Stimulated activated CD4-positive, alpha-beta T cell treated with anti-CD3 and anti-CD28 coated beads, Interleukin-12 subunit alpha, Interleukin-12 subunit beta, amount 100 ng/mL, for 4 hours (primary cell): ENCODE measurements around the gene TMEM208.

Experiments used
- DNase-seq: peaks from one replicate; pipeline ENCODE4 v3.0.0-alpha.2; 2020

The TMEM208 gene

DNA sequence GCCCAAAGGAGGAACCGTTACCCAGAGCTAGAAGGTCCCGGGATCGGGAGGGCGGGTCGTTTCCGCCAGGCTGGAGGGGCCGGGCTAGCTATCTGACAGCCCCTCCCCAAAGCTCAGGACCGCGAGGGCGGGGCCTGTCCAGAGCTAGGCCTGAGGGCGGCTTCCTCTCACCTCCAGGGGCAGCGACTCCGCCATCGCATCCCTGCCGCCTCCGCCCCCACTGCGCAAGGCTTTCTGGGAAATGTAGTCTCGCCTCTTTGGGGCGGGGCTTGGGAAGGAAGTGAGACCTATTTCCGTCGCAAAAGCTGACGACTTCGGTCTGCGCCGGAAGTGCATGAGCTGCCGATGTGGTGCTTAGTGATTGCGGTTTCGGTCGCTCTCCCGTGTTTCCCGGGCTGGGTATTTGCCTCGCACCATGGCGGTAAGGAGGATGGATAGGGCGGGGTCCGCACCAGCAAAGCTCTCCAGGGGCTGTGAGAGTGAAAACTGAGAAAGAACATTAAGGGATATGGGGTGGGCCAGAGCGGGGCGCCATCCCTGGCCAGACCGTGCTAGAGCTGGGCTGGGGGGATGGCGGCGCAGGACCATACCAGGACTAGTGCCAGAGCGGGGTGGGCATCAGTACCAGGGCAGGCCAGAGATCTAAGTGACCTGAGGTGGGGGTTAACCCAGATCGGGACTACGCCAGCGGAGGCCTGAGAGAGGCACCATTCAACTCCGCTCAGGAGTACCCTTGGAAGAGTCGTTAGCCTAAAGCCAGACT, at the start of gene TMEM208:
TSS of gene TMEM208 (plus strand) at position 327 of the 763 bp plus-strand sequence. CDS start at position 416, 89 bp downstream.
- DNase-seq = peak; percentile 97

DNA sequence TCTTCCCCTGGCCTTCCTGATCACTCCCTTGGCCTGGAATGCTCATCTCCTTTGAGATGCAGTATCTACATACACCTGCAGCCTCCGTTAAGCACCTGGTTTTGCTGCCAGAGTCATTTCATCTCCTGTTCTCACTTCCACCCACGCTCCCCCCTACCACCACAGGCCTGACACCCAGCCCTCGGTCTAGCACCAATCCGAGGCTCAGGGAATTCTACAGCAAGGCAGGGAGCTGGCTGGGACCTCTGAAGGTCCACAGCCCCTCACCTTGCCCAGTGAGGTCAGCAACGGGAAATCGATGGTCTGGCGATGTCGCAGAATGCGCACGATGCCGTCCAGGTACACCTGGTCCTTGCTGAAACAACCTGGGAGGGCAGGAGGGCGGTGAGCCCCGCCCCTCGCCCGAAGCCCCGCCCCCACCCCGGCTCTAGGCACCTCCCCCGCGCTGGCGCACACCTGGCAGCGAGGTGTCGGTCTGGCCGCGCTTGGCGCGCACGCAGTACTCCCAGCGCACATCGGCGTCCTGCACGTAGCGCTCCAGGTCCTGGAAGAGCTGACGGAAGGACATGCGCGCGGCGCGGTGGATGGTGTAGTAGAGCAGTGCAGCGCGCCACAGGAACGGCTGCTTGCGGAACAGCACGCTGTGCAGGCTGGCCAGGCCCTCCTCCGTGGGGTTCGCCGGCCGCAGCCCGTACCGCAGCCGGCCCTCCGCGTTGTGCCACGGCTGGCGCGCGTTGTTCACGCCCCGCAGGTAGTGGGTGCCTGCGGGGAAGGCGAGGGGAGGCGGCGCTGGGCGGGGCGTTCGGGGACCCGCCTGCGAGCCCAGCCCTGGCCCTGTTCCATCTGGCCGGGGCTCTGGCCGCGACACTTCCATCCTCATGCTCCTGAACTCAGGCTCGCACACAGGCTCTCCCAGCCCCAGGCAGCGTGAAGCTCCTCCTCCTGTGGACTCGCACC, 48.9 kb upstream of the TMEM208 start:
- no peak for DNase-seq

DNA sequence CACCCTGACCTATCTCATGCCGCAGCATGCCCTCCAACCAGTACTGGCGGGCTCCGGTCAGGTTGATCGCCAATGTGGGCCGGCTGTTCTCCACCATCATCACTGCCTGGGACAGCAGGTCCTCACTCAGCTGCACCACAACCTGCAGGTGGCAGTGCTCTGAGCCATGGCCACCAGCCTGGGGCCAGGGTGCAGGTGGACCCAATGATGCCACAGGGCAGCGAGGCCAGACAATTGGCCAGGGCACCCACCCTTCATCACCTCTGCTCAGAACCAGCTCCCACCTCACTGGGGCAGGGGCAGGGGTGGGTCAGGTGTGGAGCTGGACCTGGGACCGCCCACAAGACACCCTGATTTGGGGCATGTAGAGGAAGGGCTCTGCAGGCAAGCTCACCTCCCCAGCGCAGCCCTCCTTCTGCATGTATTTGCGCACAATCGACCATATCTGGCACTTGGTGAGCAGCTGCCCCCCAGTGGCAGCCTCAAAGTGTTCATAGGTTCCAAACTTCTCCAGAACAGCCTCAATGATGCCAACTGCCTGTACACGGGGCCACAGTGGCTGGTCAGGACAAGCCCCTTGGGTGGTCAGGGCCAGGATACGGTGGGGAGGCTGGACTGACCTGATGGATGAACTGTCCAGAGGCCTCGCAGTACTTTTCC, 47.4 kb upstream of the TMEM208 start:
- DNase-seq = no peak

DNA sequence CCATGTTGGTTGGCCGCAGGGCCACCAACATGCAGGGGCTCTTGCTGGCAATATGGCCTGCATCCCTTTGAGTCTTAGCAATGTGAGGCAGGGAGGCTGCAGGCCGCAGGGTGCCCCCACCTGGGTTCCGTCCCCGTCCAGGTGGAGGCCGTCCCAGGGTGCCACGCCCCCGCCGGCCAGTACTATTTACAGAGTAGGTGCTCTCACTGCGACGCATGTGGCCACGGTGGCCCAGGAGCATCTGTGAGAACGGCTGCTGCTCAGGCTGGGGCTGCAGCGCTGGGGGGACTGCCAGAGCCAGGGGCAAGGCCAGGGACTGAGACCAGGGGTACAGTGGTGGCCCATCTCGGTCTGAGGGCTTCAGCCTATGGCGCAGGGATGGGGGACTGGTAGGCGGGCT, 46.8 kb upstream of the TMEM208 start:
- DNase-seq = no peak

DNA sequence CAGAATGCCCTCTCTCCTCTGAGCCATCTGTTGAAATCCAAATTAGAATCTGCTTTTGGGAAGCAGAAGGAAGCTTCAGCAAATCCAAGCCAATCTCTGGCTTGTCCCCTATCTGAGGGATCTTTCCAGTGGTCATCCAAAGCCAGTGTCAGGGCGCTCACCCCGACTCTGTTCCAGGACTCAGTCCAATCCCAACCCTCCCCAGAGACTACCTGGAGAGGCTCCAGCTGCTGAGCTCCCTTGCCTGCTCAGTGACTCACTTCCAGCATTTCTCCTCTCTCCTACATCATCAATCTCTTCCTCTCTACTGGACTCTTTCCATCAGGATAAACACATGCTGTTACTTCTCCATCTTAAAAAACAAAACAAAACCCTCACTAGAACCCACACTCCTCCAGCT, 45.6 kb upstream of the TMEM208 start:
- no peak for DNase-seq

DNA sequence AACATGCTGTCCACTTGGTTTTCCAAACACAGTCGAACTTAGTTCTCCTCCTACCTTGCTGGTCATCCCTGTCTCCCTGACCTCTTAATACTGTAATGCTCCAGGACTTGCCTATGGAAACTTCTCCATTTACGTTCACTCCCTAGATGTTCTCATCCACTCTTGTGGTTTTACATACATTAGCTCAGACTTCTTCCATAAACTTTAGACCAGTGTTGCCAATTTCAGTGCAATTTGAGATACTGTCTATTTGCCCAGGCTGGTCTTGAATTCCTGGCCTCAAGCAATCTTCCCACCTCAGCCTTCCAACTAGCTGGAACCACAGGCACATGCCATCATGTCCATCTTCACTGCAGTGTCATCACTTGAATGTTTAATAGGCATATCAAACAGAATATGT, 44.6 kb upstream of the TMEM208 start:
- no peak for DNase-seq

DNA sequence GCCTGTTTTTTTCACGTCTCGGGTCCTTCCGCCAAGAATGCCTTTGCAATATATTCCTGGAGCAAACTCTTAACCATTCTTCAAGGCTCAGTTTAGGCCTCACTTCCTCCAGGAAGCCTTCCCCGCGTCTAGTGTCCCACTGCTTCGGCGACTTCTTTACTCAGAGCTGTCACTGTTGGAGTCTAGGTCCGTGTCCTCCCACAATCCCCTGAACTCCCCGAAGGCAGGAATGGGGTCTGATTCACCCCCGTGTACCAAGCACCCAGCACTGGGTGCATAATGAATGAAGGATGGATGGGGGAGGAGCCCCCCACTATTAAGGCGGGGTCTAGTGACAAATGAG, 43.7 kb upstream of the TMEM208 start:
- DNase-seq = no peak

DNA sequence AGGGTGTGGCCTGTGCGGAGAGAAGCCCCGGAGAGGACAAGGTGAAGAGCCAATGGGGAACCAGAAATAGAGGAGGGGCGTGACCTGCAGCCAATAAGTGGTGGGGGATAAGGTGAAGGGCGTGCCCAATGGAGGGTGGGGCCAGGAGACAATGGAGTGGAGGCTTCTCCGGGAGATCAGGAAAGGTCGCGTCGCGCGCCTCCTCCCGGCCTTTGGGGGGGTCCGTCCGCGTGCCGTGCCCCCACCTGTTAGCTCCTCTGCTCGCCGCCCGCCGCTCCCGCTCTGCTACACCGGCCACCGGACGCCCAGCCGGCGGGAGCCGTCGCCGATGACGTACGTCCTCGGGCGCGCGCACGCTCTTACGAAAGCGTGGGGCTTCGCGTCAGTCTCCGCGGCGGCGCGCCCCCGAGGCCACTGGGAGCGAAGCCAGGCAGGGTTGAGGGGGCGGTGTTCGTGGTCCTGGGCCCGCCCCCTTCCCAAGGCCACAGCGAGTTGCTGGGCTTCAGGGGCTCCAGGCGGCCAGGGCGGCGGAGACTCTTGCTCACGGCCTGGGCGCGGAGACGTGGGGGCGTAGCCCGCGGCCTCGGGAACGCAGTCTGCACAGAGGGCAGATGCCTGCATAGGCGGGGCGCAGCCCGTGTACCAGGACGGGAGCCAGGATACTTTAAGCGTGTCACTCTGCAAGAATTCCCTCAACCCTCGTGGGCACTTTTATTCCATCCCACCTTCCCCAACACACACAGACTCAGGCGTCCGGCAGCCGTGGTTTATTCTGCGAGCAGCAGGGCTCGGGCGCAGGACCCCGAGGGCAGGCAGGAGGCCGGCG, 43.1 kb upstream of the TMEM208 start, which contains the start of gene MATCAP1:
TSS of gene MATCAP1 (minus strand) at position 337 of the 826 bp plus-strand sequence. CDS start 3,353 bp downstream, outside the sequence.
- DNase-seq = peak; percentile 87

DNA sequence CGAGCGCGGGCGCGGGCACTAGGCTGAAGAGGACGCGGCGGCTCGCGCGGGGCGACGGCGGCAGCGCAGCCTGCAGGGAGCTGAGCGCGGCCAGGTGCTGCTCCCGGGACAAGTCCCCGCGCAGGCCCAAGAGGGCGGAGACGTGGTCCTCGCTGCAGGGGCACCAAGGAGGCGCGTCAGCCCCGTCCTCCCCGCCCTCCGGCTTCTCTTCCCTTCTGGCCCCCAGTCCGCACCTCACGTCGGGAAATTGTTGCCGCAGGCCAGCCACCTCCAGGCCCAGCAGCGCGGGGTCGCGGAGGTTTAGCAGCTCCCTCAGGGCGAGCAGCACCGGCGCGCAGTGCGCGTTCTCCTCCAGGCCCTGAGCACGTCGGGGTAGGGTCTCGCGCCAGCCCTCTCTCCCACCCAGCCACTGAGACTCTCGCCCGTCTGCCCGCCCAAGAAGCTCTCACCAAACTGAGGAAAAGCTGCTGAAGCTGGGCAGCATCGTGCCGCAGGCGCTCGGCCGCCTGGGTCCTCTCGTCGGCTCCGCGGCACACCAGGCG, 42.4 kb upstream of the TMEM208 start:
- DNase-seq = no peak

DNA sequence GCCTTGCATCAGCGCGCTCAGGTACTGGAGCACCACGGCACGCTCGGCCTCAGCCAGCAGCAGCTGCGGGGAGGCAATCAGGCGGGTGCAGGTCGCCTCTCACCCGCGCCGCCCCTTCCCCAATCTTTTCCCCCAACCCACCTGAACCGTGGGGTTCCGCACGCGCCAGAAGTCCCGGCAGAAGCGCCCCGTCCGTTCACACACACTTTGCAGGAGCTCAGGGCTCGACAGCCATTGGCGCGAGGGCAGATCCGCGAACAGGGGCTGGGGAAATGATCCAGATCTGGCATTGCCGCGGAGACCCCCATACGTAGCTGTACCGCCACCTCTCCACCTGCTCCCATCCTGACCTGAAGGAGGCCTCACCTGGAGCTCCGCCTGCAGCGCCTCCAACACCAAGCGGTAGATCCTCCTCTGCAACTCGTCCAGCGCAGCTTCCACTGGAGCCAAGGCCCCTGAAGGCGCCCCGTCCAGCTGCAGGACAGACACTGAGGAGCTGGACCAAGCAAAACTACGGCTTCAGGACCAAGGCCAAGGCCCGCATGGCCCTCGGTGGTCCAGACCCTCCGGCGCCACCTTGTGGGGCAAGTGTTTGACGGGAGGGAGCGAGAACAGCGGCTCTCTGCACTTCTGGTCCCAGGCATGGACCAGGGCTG, 41.8 kb upstream of the TMEM208 start:
- peak; percentile 83 for DNase-seq

DNA sequence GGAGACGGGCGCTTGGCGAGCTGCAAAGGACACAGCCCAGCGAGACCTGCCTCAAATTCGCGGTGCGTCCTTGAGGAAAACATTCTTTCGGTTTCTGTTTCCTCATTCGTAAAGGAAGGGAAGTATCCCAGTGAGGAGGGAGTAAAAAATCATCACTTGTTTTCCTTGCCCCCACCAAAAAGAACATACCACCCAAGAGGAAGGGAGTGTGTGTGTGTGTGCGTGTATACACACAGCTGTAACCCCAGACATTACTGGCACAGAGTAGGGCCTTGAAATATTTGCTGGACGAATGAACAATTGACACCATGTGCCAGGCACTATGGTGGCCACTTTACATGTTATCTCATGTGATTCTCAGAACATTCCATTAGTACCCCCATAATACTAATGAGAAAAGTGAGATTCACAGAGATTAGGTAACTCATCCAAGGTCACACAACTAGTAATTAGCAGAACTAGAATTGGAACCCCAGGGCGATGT, 41.2 kb upstream of the TMEM208 start:
- DNase-seq = no peak

DNA sequence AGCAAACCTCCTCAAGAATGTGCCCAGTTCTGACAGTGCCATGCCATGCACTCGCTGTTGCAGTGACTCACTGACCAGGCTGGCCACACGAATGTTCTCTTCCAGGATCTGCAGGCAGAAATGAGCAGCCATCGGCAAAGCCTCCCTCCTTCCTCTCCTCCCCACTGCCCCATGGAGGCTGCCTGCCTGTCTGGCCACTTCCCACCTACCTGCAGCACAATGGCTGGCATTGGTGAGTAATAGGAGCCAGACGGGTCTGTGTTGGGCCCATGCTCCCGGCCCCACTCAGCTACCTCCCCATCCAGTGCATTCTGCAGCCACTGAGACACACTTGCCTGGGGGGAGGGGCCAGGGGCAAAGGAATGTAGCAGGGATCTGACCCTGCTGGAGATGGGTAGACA, 40.4 kb upstream of the TMEM208 start:
- DNase-seq = no peak

DNA sequence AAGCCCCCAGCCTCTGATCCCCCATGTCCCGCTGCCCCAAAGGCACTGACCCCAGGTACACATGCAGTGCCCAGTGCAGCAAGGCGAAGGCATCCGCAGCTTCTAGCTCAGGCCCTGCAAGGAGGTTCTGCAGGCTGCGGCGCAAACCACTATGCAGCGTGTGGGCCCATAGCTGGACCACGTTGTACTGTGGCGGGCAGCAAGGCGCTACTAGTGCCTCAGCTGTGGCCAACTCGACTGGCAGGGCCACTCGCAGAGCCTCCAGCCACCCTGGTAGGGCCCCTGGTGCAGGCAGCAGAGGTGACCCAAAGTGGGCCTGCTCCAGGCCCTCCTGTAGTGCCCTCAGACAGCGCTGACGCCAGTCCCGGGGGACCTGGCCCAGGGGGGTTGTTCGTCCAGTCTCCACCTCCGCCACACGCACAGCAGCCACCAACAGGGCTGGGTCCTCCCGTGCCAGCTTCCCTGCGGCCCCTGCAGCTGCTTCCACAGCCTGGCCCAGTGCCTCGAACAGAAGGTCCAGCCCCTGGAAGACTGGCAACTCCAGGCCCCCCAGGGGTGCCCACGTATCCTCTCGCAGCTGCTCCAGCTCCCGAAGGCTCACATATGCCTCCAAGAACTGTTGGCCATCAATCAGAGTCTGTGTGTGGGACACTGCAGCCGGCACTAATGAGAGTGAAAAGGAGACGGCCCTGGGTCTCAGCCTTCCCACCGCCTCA, 39.6 kb upstream of the TMEM208 start:
- no peak for DNase-seq

DNA sequence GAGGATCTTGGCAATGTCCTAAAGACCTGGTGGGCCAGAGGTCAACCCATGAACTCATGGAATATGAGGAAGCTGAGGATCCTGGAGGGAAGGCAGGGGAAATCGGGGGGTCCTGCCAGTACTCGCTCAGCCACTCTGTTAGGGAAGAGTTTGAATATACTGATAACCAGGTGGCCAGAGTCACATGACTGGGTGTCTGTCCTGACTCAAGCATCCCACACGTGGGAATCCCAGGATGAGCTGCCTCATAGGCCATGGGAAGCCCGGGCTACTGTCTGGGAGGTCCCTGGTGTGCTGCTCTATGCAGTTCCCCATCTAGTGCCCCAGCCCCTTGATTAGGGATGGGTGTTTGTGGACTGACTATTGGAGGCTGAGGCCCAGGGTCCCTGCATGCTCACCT, 38.6 kb upstream of the TMEM208 start:
- DNase-seq = no peak

DNA sequence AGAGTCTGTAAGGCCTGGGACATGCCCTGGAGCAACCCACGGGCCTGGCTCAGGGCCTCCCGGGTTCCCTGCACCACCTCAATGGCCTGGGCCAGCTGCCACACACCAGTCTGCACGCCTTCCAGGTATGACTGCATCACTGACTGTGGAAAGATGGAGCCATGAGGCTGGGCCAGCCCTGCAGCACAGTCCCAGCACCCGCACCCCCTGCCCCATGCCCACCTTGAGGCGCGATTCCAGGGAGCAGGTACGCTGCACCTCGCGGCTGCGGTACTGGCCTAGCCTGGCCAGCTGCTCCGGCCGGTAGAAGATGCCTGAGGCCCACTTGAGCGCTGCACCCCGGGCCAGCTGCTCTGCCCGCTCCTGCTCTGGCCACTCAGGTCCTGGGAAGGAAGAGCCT, 38.1 kb upstream of the TMEM208 start:
- DNase-seq = no peak

DNA sequence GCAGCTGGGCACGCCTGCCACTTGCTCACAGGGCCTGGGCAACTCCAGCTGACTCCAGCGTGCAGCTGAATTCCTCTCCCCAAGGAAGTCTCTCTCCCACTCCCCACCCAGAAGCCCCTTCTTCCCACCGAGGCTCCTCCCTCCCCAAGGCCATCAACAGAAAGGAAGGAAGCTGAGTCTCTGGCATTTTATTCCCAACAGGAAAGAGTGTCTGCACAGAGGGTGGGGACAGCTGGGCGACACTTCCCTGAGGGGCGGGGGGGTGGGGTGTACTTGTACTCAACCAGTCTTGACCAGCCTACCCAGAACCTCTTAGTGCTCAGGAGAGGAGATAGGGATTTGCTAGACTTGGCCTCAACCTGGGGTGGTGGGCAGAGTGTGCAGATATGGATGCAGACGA, 36.9 kb upstream of the TMEM208 start, which contains the start of gene EXOC3L1:
TSS of gene EXOC3L1 (minus strand) at position 96 of the 400 bp plus-strand sequence. CDS start 460 bp downstream, outside the sequence.
- no peak for DNase-seq

DNA sequence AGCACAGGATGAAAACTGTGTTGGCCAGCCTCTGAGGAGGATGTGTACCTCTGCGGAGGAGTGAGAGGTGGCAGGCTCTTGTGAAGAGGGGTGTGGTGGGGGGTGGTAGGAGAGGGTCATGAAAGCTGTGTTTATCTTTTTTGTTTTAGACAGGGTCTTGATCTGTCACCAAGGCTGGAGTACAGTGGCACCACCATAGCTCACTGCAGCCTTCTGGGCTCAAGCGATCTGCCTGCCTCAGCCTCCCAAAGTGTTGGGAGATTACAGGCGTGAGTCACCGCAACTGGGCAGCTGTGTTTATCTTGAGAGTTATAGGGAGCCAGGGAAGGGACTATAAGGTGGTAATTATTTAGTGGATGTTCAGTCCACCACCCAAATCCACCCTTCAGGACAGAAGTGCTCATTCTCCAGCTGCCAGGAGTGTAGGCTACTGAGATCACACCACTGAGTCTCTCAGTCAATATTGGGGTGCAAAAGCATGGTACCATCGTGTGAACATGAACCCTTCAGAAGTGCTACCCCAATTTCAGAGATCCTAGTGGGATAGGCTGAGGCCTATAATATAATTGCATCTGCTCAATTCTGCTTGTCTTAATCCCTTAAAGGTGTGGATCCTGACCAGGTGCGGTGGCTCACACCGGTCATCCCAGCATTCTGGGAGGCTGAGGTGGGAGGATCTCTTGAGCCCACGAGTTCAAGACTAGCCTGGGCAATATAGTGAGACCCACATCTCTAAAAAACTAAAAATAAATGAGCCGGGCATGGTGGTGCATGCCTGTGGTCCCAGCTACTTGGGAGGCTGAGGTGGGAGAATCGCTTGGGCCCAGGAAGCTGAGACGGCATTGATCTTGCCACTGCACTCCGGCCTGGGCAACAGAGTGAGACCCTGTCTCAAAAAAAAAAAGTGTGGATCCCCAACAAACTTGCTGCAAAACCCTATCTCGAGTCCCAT, 36.2 kb upstream of the TMEM208 start:
- no peak for DNase-seq

DNA sequence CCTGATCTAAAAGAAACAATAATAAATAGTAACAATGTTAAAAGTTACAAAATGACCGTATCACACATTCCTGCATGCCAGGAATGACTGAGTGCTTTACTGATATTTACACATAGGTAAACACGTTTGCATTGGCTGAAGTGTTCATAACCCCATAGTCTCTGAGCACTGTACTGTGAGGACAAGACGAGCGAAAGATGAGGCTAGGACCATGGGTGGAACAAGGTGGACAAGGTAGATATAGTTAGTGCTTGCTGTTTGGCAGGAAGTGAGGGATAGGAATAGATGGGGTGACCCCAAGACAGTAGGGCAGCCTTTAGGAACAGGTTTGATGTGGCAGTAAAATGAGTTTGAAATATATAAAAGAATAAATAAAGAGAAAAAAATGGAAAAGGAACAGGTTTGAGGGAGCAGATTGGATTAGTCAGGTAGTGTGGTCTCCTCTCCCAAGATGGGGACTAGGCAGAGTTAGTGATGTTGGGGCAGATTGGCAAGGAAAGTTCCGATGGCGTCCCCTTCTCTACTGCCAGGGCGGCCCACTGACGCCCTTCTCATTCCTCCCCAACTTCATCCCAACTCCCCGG, 35.4 kb upstream of the TMEM208 start:
- DNase-seq = no peak
